Stimulated activated CD8-positive, alpha-beta memory T cell treated with anti-CD3 and anti-CD28 coated beads, Interleukin-7, amount 100 ng/mL, for 4 hours (primary cell): ENCODE data around the gene WBP2.
A peak's percentile ranks its signal among the peaks of the same experiment; 100 is the strongest.

ENCODE experiments used
- DNase-seq, 2 donors: peaks; one replicate each; pipeline ENCODE4 v3.0.0-alpha.2; 2020; ENCODE audit warnings: low read depth in 2 of 2

WBP2 gene

GRCh38 chr17:75828741-75829140, 26.4 kb downstream of the WBP2 start:
- DNase-seq: no peak

GRCh38 chr17:75828076-75828400, 27.1 kb downstream of the WBP2 start:
- DNase-seq: no peak

- peak; percentile 40 to 60 for DNase-seq
Observed at GRCh38 chr17:75827308-75828075, 27.6 kb downstream of the WBP2 start.

GRCh38 chr17:75826561-75827307, 28.4 kb downstream of the WBP2 start:
- no peak for DNase-seq

DNA sequence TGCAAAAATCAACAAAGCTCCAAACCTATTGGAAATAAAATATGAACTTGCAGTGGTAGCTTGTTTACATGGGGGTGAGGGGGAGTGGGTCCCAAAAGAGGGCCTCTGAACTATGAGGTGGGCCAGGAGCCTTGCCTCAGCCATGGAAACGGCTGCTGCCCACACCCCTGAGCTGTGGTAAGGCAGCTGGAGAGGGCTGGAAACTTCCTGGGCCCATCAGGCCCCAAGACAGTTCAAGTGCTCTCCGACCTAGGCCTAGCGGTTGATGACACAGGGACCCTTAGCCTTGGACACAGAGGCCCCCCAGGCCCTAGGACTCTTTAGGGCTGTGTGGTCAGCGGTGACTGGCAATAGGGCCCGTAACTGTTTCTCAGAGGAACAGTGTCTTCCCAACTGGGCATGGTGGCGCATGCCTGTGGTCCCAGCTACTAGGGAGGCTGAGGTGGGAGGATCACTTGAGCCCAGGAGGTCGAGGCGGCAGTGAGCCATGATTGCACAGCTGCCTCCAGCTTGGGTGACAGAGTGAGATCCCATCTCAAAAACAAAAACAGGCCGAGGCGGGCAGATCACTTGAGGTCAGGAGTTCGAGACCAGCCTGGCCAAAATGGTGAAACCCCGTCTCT, 29.3 kb downstream of the WBP2 start:
- no peak for DNase-seq

DNA sequence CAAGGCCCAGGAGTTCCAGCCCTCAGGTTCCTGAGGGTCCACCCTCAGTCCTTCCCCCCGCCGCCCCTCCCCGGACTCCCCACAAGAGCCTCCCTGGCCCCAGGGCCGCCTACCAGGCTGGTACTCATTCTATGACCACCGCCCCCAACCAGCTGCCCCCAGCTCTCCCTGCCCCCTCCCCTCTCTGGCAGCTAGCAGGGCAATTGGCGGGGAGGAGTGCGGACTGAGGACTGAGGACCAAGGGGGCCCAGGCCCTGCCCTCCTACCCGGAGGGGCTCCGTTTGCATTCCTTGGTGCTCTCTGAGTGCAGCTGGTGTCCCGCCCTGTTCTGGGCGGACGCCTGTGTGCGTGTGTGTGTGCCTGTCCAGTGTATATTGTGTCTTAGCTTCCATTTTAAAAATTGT, 30.0 kb downstream of the WBP2 start:
- DNase-seq: no peak

- DNase-seq: no peak
Observed at GRCh38 chr17:75824666-75825065, 30.5 kb downstream of the WBP2 start.

- no peak for DNase-seq
Observed at GRCh38 chr17:75824050-75824552, 31.0 kb downstream of the WBP2 start.

GRCh38 chr17:75823257-75824041, 31.7 kb downstream of the WBP2 start:
- DNase-seq: no peak

- no peak for DNase-seq
Observed at GRCh38 chr17:75822800-75823166, 32.4 kb downstream of the WBP2 start.

DNA sequence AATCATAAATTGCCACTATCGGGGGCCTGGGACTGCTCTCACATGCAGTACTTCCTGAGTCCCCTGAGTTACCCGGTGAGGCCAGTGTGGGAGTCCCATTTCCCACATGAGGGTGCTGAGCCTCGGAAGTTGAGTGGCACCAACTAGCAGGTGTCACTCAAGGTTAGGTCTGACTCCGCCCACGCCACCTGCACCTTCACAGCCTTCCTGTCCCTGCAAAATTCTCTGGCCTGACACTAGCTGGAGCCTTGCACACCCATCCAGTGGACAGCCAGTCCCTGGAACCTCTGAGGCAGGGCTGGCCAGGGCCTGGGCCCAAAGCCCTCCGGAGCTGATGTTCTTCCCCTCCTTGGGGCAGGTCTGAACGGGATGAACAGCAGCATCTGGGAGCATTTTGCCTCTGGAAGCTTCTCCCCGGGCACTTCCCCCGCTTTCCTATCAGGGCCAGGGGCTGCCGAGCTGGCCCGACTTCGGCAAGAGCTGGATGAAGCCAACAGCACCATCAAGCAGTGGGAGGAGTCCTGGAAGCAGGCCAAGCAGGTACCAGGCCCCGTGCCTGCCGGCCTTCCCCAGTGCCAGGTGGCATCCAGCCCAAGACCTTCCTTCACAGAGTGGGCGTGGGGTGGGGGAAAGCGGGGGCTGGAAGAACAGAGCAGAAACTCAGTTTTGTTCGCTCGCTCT, 32.9 kb downstream of the WBP2 start:
- no peak for DNase-seq

- no peak for DNase-seq
Observed at GRCh38 chr17:75821552-75821951, 33.6 kb downstream of the WBP2 start.

DNA sequence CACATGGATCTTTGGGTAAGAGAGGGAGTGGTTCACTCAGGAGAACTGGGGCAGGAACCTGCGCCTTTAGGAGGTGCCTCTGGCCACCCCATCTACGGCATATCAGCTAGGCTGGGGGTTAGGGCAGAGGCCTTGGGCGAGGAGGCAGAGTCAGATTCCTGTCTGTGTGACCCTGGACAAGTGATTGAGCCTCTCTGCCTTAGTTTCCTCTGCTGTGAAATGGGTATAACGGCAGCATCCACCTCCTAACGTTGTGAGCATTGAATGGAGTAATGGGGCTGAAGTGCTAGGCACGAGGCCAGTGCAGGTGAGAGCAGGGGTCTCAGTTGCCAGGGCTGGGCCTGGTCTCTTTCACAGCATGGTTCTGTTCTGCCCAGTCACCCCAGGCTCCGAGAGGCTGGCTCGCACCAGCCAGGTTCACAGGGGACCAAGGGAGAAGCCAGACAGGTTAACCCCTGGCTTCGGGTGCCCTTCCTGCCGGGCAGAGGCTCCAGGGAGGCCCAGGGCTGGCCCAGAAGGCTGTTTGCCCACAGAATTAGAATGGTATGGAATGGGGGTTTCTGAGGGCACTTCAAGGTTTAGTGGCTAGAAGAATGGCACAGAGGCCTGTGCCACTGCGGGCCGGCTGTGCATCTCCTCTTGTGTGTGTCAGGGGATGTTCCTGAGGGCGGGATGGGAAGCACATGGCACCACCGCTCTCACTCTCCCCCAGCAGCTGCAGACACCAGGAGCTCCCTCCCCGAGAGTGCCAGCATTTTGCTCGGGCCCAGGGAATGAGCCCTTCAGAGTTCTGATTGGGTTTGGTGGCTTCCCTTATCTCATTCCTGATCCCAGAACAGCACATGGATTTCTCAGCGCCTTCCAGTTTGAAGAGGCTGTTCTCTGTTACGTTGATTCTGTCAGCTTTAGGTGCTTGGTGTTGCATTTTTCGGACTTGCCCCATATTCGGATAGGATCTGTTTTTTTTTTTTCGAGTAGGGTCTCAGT, 34.7 kb downstream of the WBP2 start:
- no peak for DNase-seq

- no peak for DNase-seq
Observed at GRCh38 chr17:75819678-75820077, 35.5 kb downstream of the WBP2 start.

DNA sequence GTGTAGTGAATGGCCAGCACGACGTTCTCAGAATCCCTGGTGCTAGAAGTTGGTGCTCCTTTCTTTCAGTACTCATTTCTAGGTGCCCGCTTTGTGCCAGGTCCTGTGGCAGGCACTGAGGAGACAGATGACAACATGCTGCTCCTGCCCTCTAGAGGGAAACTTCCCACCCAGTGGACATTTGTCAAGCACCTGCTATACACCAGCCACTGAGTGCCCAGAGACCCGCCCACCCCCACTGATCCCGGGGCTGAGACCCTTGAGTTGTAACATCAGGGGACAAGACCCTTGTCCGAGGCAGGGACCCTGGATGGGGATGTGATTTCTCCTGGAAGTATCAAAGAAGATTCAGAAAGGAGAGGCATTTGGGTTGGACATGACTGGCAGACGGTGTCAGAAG, 36.0 kb downstream of the WBP2 start:
- DNase-seq: no peak

DNA sequence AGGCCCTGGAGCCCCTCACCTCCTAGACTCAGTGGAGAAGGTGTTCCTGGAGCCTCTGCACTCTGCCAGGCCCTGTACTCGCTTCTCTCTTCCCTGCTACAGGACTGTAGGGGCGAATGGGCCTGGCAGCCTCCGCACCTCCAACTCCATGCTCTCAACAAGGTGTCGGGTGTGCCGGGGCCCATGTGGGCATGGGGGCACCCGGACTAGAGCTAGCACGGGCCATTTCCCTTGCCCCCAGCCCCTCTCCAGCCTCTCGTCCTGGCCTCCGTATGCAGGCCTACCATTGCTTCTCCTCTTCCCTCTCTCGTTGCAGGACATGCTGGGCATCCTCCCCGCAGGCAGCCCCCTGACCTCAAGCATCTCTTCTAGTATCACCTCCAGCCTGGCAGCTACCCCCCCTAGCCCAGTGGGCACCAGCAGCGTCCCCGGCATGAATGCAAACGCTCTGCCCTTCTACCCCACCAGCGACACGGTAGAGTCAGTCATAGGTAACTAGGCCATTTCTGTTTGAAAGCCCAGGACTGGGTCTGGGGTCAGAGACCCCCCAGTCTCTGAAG, 36.7 kb downstream of the WBP2 start:
- DNase-seq: no peak

DNA sequence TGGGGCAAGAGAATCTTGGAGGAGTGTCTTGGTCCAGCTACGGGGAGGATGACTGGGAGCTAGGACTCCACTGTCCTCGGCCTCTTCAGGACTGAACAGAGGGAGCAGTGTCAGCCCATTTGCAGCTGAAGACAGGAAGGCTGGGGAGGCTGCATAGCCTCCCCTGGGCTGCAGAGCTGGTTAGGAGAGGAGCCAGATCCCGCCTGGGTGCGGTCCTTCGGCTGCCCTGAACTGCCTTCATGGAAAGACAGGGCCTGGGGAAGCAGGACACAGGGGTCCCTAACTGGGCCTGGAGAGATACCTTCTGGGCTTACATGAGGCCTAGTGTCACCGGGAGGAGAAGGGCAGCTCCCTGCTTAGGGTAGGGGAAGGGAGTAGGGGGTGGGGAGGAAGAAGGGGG, 37.6 kb downstream of the WBP2 start:
- no peak for DNase-seq

- DNase-seq: no peak
Observed at GRCh38 chr17:75816693-75817092, 38.4 kb downstream of the WBP2 start.

- DNase-seq: no peak
Observed at GRCh38 chr17:75815399-75815798, 39.7 kb downstream of the WBP2 start.

DNA sequence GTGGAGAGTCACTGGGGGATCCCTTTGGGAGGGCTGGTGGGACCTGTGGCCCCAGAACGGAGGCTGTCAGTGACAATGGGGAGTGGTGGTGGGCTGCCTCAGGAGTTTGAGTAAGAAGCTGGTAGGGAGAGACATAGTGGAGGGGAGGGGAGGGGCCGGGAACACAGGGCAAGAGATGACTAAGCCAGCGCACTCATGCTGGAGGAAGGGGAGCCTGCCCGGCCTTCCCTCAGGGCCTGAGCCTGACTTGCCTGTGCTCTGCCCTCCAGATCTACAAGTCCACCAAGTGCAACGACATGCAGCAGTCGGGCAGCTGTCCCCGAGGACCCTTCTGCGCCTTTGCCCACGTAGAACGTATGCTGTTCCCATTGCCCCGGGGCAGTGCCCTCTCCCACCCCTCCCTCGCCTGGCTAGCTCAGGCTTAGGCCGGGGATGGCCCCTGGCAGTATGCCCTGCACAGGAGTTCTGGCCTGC, 40.2 kb downstream of the WBP2 start:
- no peak for DNase-seq
